Measurements from ENCODE around the gene CD99L2.

- TF ChIP-seq CTCF (IDR thresholded peaks at IDR 0.05) (no peak), POLR2AphosphoS5 (IDR thresholded peaks at IDR 0.05; ENCODE audit: insufficient read depth in 1 of 2, low read depth in 1 of 2) (no peak)
Measured at GRCh38 chrX:150773634-150774033, 124.8 kb downstream of the CD99L2 start.
